Mucosa of gallbladder (tissue), 1 donor: ENCODE results near the gene CACNG7. TPM values are rescaled to one million over a fixed set of nuclear protein-coding genes. Genes with fewer than 3 reads are reported as not detected.

Experiments used
- DNase-seq: peaks from one replicate; pipeline ENCODE4 v3.0.0-alpha.2; 2020; ENCODE audit warnings: low spot score
- total RNA-seq: library from RNA; stranded (reverse); gene quantifications from one replicate; pipeline ENCODE4 v1.2.1, GENCODE V29; 2021
- donor health status: DM: no; HTN: no; CAD: no.

Gene CACNG7
- total RNA-seq, 1 donor from 2014 or later, result not detected

DNA sequence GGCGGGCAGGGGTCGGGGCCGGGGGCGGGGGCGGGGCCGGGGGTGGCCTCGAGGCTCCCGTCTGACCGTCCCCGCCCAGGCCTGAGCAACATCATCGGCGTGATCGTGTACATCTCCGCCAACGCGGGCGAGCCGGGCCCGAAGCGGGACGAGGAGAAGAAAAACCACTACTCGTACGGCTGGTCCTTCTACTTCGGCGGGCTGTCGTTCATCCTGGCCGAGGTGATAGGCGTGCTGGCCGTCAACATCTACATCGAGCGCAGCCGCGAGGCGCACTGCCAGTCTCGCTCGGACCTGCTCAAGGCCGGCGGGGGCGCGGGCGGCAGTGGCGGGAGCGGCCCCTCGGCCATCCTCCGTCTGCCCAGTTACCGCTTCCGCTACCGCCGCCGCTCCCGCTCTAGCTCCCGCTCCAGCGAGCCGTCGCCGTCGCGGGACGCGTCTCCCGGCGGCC lies 72.9 kb downstream of the CACNG7 start:
- DNase-seq, result no peak

DNA sequence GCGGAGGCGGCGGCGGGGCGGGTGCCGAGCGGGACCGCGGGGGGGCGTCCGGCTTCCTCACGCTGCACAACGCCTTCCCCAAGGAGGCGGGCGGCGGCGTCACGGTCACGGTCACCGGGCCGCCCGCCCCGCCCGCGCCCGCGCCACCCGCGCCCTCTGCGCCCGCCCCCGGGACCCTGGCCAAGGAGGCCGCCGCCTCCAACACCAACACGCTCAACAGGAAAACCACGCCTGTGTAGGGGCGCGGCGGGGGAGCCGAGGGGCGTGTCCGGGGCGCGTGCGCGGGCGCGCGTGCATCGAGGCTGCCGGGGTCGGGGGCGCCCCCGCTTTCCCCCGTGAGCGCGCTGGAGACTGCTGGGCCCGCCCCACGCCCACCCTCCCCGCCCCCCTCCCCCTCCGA lies 73.5 kb downstream of the CACNG7 start:
- no peak for DNase-seq

DNA sequence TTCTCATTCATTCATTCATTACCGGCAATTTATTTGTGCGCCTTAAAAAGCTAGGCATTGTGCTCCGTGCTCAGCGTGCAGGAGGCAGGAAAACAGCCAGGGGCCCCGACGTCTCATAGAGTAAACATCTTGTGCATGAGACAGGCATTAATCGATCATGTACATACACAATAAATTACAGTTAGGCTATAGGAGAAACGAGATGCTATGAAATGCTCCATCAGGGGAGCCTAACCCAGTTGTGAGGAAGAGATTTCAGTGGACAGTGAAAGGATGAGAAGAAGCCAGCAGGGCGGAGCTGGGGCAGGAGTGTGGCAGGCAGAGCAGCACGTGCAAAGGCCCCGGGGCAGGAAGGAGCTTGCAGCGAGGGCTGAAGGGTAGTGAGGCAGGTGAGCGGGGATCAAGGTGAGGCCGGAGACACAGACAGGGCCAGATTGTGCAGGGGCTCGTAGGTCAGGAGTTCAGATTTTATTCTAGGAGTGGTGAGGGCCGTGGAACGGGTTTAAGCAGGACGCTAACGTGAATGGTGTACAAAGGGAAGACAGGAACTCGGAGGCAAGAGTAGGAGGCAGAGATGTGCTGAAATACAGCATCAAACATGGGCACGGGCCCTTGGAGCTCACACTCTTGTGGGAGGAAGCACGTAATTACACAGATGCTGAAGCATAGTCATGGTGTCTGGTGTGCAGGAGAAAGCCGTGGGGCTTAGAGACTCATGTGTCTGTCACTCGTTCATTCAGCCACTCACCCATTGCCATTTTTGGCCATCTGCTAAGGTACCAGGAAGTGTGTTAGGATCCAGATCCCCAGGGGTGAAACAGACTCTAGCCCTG lies 74.6 kb downstream of the CACNG7 start:
- DNase-seq, result no peak

DNA sequence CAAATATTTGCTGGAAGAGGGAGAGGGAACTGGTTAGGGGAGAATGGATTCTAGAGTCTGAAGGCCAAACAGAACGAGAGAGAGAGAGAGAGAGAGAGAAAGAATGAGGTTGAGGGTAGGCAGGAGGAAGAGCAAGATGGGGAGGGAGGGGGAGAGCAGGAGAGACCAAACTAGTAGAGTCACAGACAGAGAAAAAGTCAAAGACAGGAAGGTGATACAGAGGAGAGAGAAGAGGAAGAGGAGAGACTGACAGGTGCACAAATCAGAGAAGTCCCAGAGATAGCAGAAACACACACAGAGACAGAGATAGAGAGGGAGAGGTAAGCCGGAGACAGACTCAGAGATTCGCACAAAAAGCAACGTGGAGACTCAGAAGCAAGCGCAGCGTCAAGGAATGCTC lies 76.8 kb downstream of the CACNG7 start:
- no peak for DNase-seq

DNA sequence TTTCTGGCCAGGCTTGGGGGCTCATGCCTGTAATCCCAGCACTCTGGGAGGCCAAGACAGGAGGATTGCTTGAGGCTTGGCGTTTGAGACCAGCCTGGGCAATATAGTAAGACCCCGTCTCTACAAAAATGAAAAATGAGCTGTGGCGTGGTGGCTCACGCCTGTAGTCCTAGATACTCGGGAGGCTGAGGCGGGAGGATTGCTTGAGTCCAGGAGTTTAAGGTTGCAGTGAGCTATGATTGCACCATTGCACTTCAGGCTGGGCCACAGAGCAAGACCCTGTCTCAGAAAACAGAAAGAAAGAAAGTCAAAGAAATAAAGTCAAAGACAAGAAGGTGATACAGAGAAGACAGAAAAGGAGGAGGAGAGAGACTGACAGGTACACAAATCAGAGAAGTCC lies 79.9 kb downstream of the CACNG7 start:
- DNase-seq, result no peak

- no peak for DNase-seq
Observed at GRCh38 chr19:53989600-53990533, 80.8 kb downstream of the CACNG7 start.

DNA sequence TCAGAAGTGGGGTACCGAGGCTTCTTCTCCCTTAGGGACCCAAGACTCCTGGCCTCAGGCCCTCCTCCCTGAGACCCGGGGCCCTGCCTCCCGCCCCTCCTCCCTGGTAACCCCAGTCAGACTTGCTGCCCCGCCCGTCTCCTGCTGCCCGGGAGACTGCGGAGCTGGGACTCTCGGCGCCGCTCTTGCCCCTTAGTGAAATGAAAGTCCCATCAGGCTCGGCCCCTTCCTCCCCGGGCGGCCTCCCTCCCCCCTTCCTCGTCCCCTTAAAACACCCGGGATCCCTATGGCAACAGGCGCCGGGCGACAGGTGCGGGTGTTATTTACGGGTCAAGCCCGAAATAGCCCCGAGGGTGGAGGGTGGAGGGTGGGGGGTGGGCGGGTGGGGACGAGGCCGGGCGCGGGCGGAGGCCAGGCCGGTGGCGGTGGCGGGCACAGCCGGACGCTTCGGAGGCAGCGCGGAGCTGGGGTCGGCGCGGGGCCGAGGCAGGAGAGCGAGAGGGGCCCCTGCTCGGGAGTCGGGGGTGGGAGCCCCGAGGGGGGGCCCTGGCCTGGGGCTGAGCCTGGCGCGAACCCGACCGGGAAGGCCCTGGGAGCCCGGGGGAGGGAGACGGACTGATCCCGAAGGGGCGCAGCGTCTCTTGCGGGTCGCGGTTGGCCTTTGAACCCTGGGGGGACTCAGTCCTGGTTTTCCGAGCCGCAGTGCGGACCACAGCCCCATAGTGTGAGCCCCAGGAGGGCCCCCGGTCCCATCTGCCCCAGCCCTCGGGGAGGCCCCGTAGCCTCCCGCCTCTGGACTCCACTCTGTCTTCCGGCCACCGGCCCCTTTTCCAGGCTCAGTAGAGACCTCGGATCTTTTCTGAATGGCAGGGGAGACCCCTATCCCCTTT lies 82.4 kb downstream of the CACNG7 start, which contains the start of gene CACNG6:
Gene CACNG6, plus strand, starts transcription at position 414 of the 890 bp plus-strand sequence. CDS start 1,241 bp downstream, outside the sequence.
- no peak for DNase-seq

GRCh38 chr19:53992211-53992610 lies 83.1 kb downstream of the CACNG7 start:
- no peak for DNase-seq

DNA sequence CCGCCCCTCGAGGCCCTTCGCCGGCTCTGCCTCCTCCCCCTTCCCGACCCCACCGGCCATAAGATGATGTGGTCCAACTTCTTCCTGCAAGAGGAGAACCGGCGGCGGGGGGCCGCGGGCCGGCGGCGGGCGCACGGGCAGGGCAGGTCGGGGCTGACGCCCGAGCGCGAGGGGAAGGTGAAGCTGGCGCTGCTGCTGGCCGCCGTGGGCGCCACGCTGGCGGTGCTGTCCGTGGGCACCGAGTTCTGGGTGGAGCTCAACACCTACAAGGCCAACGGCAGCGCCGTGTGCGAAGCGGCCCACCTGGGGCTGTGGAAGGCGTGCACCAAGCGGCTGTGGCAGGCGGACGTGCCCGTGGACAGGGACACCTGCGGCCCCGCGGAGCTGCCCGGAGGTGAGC lies 83.7 kb downstream of the CACNG7 start:
- no peak for DNase-seq

DNA sequence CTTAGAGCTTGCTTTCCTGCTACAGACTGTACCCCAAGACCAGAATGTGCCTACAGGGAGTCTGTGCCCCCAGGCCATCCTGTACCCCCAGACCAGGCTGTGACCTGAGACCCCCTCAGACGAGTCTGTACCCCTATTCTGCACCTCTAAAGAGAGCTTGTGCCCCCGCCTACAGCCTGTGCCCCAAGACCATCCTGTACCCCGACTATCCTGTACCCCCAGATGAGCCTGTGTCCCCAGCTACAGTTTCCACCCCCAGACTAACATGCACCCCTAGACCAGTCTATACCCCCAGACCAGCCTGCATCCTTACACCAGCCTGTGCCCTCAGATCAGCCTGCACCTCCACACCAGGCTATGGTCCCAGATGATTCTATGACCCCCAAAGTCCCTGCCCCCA lies 84.4 kb downstream of the CACNG7 start:
- DNase-seq, result no peak

Other genes starting within 250 kb of the CACNG7 start
- gene NLRP12, start 85.0 kb upstream of the CACNG7 start, total RNA-seq, result 0.20 TPM
- 125 TPM for gene MYADM, start 41.4 kb upstream of the CACNG7 start, total RNA-seq
- 0.09 TPM for gene PRKCG, start 27.1 kb upstream of the CACNG7 start, total RNA-seq
- 0.12 TPM for gene CACNG8, start 53.7 kb downstream of the CACNG7 start, total RNA-seq
- not detected for gene CACNG6, start 82.4 kb downstream of the CACNG7 start, total RNA-seq
- gene VSTM1, start 154.6 kb downstream of the CACNG7 start, total RNA-seq, result not detected
- gene TARM1, start 172.1 kb downstream of the CACNG7 start, total RNA-seq, result not detected
- gene OSCAR, start 191.5 kb downstream of the CACNG7 start, total RNA-seq, result 3.9 TPM
- 177 TPM for gene NDUFA3, start 193.6 kb downstream of the CACNG7 start, total RNA-seq
- 23.2 TPM for gene TFPT, start 206.4 kb downstream of the CACNG7 start, total RNA-seq
- gene PRPF31, start 206.5 kb downstream of the CACNG7 start, total RNA-seq, result 47.1 TPM
- 54.2 TPM for gene CNOT3, start 228.5 kb downstream of the CACNG7 start, total RNA-seq